ENCODE data around the gene TRABD2B. TPM values are rescaled to one million over a fixed set of nuclear protein-coding genes. Genes with fewer than 3 reads are reported as not detected.

The TRABD2B gene
- total and polyA plus RNA-seq, 4 donors = 0.28 to 2.6 (median 1.3) TPM

GRCh38 chr1:47753808-47754207, 243.4 kb downstream of the TRABD2B start (continued):
- TF ChIP-seq, protein P1, sequence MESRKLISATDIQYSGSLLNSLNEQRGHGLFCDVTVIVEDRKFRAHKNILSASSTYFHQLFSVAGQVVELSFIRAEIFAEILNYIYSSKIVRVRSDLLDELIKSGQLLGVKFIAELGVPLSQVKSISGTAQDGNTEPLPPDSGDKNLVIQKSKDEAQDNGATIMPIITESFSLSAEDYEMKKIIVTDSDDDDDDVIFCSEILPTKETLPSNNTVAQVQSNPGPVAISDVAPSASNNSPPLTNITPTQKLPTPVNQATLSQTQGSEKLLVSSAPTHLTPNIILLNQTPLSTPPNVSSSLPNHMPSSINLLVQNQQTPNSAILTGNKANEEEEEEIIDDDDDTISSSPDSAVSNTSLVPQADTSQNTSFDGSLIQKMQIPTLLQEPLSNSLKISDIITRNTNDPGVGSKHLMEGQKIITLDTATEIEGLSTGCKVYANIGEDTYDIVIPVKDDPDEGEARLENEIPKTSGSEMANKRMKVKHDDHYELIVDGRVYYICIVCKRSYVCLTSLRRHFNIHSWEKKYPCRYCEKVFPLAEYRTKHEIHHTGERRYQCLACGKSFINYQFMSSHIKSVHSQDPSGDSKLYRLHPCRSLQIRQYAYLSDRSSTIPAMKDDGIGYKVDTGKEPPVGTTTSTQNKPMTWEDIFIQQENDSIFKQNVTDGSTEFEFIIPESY (IDR thresholded peaks at IDR 0.05) = no peak
- TF ChIP-seq EGR1 (IDR thresholded peaks at IDR 0.05; ENCODE audit: low read depth in 2 of 2) (no peak), RAD21 (IDR thresholded peaks at IDR 0.05) (no peak), YY1 (IDR thresholded peaks at IDR 0.05) (no peak), GABPA (IDR thresholded peaks at IDR 0.05 in 1 of 2, conservative IDR thresholded peaks at IDR 0.05 in 1 of 2) (no peak), HNF4G (IDR thresholded peaks at IDR 0.05) (no peak), NR2F2 (IDR thresholded peaks at IDR 0.05) (no peak), FOXA2 (IDR thresholded peaks at IDR 0.05) (no peak)

DNA sequence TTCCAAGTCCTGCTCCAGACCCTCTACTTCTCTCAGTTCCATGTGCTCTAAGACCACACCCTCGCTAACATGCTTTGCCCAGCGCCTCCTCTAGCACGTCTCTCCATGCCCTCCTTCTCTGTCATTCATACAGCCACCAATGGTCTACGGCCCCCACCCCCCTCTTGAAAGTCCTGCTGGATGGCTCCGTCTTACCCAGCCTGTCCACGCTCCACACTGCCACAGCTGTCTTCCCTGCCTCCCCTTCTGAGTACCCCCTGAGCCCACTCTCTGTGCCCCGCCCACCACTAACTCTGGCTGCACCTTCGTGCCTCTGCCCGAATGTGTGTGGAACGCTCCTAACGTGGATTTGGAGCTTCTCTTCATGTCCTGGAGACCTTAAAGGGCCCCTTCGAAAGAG, 244.6 kb downstream of the TRABD2B start:
- Histone ChIP-seq H3K9ac (ENCODE audit: low read depth in 1 of 2, low read length in 2 of 2) (no peak overlapping the region), H3K27ac (ENCODE audit: low read depth in 1 of 2, low read length in 2 of 2) (no peak overlapping the region), H3K27me3 (ENCODE audit: control insufficient read depth in 4 of 4, insufficient read depth in 4 of 4, low read length in 3 of 4) (no peaks in the 10 kb centered on the region), H3K9me3 (ENCODE audit: control insufficient read depth in 4 of 4, low read length in 3 of 4) (no peaks in the 10 kb centered on the region), H3K36me3 (ENCODE audit: control insufficient read depth in 4 of 4, insufficient read depth in 3 of 4, low read depth in 1 of 4, low read length in 3 of 4) (no peaks in the 10 kb centered on the region), H3K4me3 (ENCODE audit: low read depth in 1 of 3, low read length in 3 of 3) (no peak overlapping the region), H3K4me1 (ENCODE audit: control insufficient read depth in 4 of 4, insufficient read depth in 4 of 4, low read length in 3 of 4) (no peaks in the 10 kb centered on the region)
- DNase-seq (ENCODE audit: low spot score) = no peak
- TF ChIP-seq JUND (IDR thresholded peaks at IDR 0.05) (no peak), GABPA (IDR thresholded peaks at IDR 0.05 in 1 of 2, conservative IDR thresholded peaks at IDR 0.05 in 1 of 2) (no peak), YY1 (IDR thresholded peaks at IDR 0.05) (no peak), REST (IDR thresholded peaks at IDR 0.05) (no peak), FOXA1 (IDR thresholded peaks at IDR 0.05) (no peak), NR2F2 (IDR thresholded peaks at IDR 0.05) (no peak), HNF4A (conservative IDR thresholded peaks at IDR 0.05) (no peak), TAF1 (conservative IDR thresholded peaks at IDR 0.05) (no peak), SP1 (IDR thresholded peaks at IDR 0.05) (no peak), FOXA2 (IDR thresholded peaks at IDR 0.05) (no peak)
- TF ChIP-seq, protein P1 (IDR thresholded peaks at IDR 0.05) = no peak
- TF ChIP-seq, protein P2, sequence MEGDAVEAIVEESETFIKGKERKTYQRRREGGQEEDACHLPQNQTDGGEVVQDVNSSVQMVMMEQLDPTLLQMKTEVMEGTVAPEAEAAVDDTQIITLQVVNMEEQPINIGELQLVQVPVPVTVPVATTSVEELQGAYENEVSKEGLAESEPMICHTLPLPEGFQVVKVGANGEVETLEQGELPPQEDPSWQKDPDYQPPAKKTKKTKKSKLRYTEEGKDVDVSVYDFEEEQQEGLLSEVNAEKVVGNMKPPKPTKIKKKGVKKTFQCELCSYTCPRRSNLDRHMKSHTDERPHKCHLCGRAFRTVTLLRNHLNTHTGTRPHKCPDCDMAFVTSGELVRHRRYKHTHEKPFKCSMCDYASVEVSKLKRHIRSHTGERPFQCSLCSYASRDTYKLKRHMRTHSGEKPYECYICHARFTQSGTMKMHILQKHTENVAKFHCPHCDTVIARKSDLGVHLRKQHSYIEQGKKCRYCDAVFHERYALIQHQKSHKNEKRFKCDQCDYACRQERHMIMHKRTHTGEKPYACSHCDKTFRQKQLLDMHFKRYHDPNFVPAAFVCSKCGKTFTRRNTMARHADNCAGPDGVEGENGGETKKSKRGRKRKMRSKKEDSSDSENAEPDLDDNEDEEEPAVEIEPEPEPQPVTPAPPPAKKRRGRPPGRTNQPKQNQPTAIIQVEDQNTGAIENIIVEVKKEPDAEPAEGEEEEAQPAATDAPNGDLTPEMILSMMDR (IDR thresholded peaks at IDR 0.05; ENCODE audit: low read depth, low read length, missing input control) = no peak
- WGBS = 92% methylated on average over 12 of the region's 12 CpGs
